Calu3 (cell line): ENCODE results near the gene FBL. TPM values are rescaled to one million over a fixed set of nuclear protein-coding genes. Genes with fewer than 3 reads are reported as not detected.
"Not testable (repeated sequence)": the region's sequence is repeated elsewhere in the genome, so short reads cannot be mapped to it uniquely, and the experiment has no call there.

Source experiments
- Bru-seq: library from RNA; stranded (reverse); fragments of 400-500 nt; gene quantifications from one replicate; lab custom pipeline; 2021; lab: Mats Ljungman, UMichigan
- BruChase-seq, 2 experiments: library from RNA; stranded (reverse); fragments of 400-500 nt; gene quantifications; one replicate each; lab custom pipeline; 2021; lab: Mats Ljungman, UMichigan
- BruUV-seq: library from RNA; stranded (reverse); fragments of 400-500 nt; replicated peaks from 2 replicates; lab custom pipeline; 2021; lab: Mats Ljungman, UMichigan
- CTCF ChIA-PET: fragments of 300-600 bp; sonication (Branson Sonifier 250); formaldehyde crosslinking; loops from one replicate; lab custom pipeline; 2022; ENCODE audit warnings: antibody characterized with exemption; lab: Charles Lee
- DNase-seq: peaks from one replicate; pipeline ENCODE4 v3.0.0; 2022
- H3K27ac Mint-ChIP-seq: one replicate; pipeline ENCODE4 v1.8.0; 2022; ENCODE audit warnings: mixed read lengths; ENCODE audit not compliant: unreplicated experiment
- H3K27me3 Mint-ChIP-seq: one replicate; pipeline ENCODE4 v1.8.0; 2022; ENCODE audit warnings: mixed read lengths; ENCODE audit not compliant: unreplicated experiment
- H3K36me3 Mint-ChIP-seq: one replicate; pipeline ENCODE4 v1.8.0; 2022; ENCODE audit warnings: mild to moderate bottlenecking, moderate library complexity, mixed read lengths; ENCODE audit not compliant: insufficient read depth, unreplicated experiment
- H3K4me1 Mint-ChIP-seq: one replicate; pipeline ENCODE4 v1.8.0; 2022; ENCODE audit warnings: mild to moderate bottlenecking, low read depth, mixed read lengths; ENCODE audit not compliant: unreplicated experiment
- H3K4me3 Mint-ChIP-seq: one replicate; pipeline ENCODE4 v1.8.0; 2022; ENCODE audit warnings: mild to moderate bottlenecking, low read depth, moderate library complexity, mixed read lengths; ENCODE audit not compliant: unreplicated experiment
- H3K9me3 Mint-ChIP-seq: one replicate; pipeline ENCODE4 v1.8.0; 2022; ENCODE audit warnings: low read depth, mixed read lengths; ENCODE audit not compliant: unreplicated experiment
- CTCF ChIP-seq: fragments of 200-600 bp; IDR thresholded peaks from one replicate; pipeline ENCODE4 v1.8.0; 2022; ENCODE audit warnings: antibody characterized with exemption; ENCODE audit not compliant: unreplicated experiment
- intact Hi-C: fragments of 100-400 bp; cut with micrococcal nuclease; formaldehyde crosslinking; loops from one replicate; pipeline ENCODE4 v1.10.0; 2022; ENCODE audit not compliant: unreplicated experiment
- long read RNA-seq: library from polyadenylated mRNA; stranded (forward); transcript quantifications from one replicate; pipeline ENCODE4 v2.0.0, GENCODE V29; 2022
- total RNA-seq: library from RNA; stranded (reverse); gene quantifications from 2 replicates; pipeline ENCODE4 v1.2.3, GENCODE V29; 2022

Gene FBL
- total RNA-seq: 641 and 724 TPM in 2 replicates
- Bru-seq, nascent RNA: percentile 95 among the genes with signal in this experiment
- BruChase-seq, experiment 1, labeled RNA remaining after a 6-hour chase: percentile 96 among the genes with signal in this experiment
- percentile 93 among the genes with signal in this experiment for BruChase-seq, experiment 2, labeled RNA remaining after a 2-hour chase
- long read RNA-seq, transcript FBL-201 (9 exons, 1,160 nt): major isoform, 37 of 89 reads
- long read RNA-seq, partial matches to known transcripts: 43 of 89 reads
- long read RNA-seq, other reads (novel, unspliced or antisense): 9 of 89 reads

DNA sequence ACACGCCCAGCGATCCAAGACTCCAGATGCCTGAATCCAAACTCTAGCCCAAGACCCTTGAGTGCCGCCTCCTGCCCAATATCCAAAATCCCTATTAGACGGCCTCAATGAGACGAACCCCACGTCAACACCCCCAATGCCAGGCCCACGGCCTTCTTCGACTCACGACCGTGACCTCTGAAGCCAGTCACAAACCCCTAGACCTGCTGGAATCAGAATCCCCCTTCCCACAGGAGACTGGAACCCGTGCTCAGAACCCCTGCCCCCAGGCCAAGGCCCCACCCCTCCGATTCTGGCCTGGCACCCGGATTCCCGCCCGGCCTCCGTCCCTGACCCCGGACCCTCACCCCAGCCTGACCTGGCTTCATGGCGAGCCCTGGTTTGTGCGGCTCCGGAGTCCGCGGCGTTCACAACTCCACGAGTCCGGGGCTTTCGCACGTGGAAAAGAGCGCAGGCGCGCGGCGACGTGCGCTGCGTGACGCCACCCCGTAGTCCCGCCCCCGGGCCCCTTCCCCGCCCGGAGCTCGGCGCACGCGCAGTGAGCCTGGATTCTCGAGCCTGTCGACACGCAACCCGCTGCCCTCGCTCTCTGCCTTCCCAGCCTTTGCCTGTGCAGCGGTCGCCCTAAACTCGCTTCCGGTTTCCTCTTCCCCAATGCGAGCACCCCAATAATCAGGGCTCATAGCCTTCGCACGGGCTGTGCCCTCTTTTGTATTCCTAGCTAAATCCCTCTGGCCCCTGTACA is at the start of gene FBL:
Gene FBL, minus strand, starts transcription at position 447 of the 745 bp plus-strand sequence. Its CDS starts 79 bp downstream, at position 368.
- CTCF ChIA-PET: interaction anchor here (0.7 to 3.8 kb wide), 5 partner anchors 12 to 758 kb away, joined by 3 to 34 read pairs (median 3); partner anchors contain the start of genes DYRK1B and PSMC4
- Mint-ChIP-seq H3K4me1 (peaks cover 44% of the 10 kb centered on the region), H3K4me3 (peak within 1 kb of the TSS; percentile 82), H3K9me3 (no peaks in the 10 kb centered on the region), H3K27ac (peak within 1 kb of the TSS; percentile 85), H3K36me3 (peaks cover 45% of the 10 kb centered on the region), H3K27me3 (no peaks in the 10 kb centered on the region)
- intact Hi-C loops: loop anchor here (2.0 kb wide), 1 partner anchor 125 kb away; the partner anchor contains the start of gene PSMC4
- peak; percentile 98 for DNase-seq
- TF ChIP-seq CTCF: no peak
- no TSS peak for BruUV-seq

DNA sequence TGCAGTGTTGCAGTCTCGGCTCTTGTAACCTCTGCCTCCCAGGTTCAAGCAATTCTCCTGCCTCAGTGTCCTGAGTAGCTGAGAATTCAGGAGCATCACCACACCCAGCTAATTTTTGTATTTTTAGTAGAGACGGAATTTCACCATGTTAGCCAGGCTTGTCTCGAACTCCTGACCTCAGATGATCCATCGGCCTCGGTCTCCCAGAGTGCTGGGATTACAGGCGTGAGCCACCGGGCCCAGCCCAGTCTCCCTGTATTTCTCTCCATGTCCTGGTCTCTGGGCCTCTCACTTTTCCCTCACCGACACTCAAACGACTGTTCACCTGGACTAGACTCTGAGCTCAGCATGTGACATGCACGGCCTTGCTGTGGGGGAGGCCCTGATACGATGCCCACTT is 48.9 kb upstream of the FBL start:
- DNase-seq, H3K4me1 Mint-ChIP-seq, H3K9me3 Mint-ChIP-seq, H3K4me3 Mint-ChIP-seq, intact Hi-C loops, H3K27me3 Mint-ChIP-seq, BruUV-seq, H3K27ac Mint-ChIP-seq, H3K36me3 Mint-ChIP-seq: not testable (repeated sequence)
- CTCF ChIA-PET: interaction anchor here (1.0 kb wide), 1 partner anchor 15 kb away, joined by 3 read pairs; no protein-coding TSS in a partner anchor

GRCh38 chr19:39894236-39894606 is 48.0 kb upstream of the FBL start:
- CTCF ChIA-PET: interaction anchor here (1.0 kb wide), 1 partner anchor 16 kb away, joined by 3 read pairs; no protein-coding TSS in a partner anchor
- H3K4me3 Mint-ChIP-seq, H3K36me3 Mint-ChIP-seq, intact Hi-C loops, H3K27ac Mint-ChIP-seq, DNase-seq, H3K9me3 Mint-ChIP-seq, BruUV-seq, H3K27me3 Mint-ChIP-seq, H3K4me1 Mint-ChIP-seq: not testable (repeated sequence)

DNA sequence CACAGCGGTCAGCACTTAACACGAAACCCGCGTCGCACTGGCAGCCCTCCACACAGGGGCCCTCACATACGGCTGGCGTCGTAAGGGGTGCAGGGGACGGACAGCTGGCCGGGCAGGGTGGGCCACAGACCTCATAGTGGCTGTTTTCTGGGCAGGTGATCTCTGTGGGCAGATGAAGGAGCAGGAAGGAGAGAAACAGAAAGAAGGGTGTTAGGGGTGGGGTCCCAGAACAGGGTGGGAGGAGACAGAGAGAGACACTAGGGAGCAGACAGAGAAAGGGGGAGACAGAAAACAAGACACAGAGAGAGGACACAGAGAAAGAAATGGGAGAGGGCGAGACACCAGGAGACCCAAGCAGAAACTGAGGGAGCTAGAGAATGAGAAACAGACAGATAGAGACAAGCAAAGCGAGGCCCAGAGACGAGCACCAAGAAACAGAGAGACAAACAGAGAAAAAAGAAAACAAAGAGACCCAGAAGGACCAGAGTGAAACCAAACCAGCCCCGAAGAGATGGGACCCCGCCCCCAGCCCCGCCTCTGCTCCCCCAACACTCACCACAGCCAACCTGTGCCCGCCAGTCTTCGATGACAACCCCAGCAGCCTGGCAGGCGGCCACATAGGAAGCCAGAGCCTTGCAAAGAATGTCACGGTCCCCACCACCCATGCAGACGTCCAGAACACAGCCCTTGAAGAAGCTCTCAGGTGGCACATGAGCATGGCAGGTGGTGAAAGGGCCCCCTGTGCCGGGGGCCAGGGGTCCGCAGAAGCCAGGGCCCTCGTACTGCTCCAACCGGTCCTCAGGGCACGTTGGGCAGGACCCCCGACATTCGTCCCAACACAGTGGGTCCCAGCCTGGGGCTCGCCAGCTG is 47.4 kb upstream of the FBL start:
- H3K27ac Mint-ChIP-seq, H3K4me3 Mint-ChIP-seq, CTCF ChIA-PET, intact Hi-C loops, H3K36me3 Mint-ChIP-seq, H3K27me3 Mint-ChIP-seq, DNase-seq, BruUV-seq, H3K4me1 Mint-ChIP-seq, H3K9me3 Mint-ChIP-seq: not testable (repeated sequence)

GRCh38 chr19:39892506-39892902 is 46.3 kb upstream of the FBL start:
- CTCF ChIA-PET, H3K4me1 Mint-ChIP-seq, DNase-seq, H3K27ac Mint-ChIP-seq, H3K4me3 Mint-ChIP-seq, BruUV-seq, H3K36me3 Mint-ChIP-seq, H3K9me3 Mint-ChIP-seq, H3K27me3 Mint-ChIP-seq, intact Hi-C loops: not testable (repeated sequence)

DNA sequence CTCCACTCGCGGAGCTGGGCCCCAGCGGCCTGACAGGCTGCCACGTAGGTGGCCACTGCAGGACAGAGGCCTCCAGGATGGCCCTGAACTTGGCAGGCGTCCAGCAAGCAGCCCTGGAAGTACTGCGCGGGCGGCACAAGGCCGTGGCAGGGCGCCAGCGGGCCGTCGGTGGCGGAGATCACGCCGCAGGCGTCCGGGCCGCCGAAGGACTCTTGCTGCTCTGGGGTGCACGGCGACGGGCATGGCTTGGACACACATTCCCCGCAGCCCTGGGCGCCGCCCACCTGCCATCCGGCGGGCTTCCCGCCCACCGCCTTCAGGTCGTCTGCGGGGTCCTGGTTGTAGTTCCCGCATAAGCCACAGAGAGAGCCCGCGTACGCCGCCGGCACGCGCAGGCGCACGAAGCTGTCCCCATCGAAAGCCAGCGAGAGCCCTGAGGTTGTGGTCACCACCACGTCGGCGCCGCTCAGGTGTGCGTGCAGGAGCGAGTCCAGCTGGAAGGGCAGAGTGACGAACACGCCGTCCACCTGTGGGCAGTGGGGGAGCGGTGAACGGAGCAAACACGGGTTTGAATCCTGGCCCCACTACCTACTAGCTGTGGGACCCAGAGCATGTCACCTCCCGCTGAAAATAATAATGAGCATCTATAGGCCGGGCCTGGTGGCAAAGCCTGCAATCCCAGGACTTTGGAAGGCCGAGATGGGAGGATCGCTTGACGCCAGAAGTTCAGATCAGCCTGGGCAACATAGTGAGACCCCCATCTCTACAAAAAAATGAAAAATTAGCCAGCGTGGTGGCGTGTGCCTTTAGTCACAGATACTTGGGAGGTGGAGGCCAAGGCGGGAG is 45.7 kb upstream of the FBL start:
- DNase-seq, H3K9me3 Mint-ChIP-seq, CTCF ChIA-PET, H3K27me3 Mint-ChIP-seq, H3K4me1 Mint-ChIP-seq, H3K27ac Mint-ChIP-seq, H3K36me3 Mint-ChIP-seq, H3K4me3 Mint-ChIP-seq, intact Hi-C loops, BruUV-seq: not testable (repeated sequence)
